ENCODE results near the gene SPOCK1. TPM values are rescaled to one million over a fixed set of nuclear protein-coding genes. Genes with fewer than 3 reads are reported as not detected.

Gene SPOCK1
- total and polyA plus RNA-seq, 9 of the 15 experiments (the other 6 are each of a cell fraction or from before 2014, with no cell fraction given), result 0.01 to 0.35 (median 0.04) TPM; not detected in 6

GRCh38 chr5:137283801-137284200, 215.3 kb downstream of the SPOCK1 start:
- Histone ChIP-seq H3K4me2 (ENCODE audit: insufficient read depth, low read length) (no peak overlapping the region), H3K9ac (ENCODE audit: insufficient read depth in 1 of 2, low read depth in 2 of 2, low read length in 2 of 2) (no peak overlapping the region), H3K79me2 (ENCODE audit: control insufficient read depth, insufficient read depth, low read length) (no peaks in the 10 kb centered on the region), H3K9me1 (ENCODE audit: control insufficient read depth, insufficient read depth, low read length) (no peaks in the 10 kb centered on the region), H4K20me1 (replicated peaks; ENCODE audit: control insufficient read depth, insufficient read depth, low read length) (no peaks in the 10 kb centered on the region; the same call in 1 of the 2 replicates), H3K9me3 (replicated peaks; ENCODE audit: control insufficient read depth, insufficient read depth, low read depth, low read length) (no peaks in the 10 kb centered on the region), H3K27me3 (ENCODE audit: control insufficient read depth in 2 of 2, insufficient read depth in 2 of 2, low read length in 2 of 2) (peaks cover 4 to 20% of the 10 kb centered on the region in 2 experiments; a peak in 4 of 5 replicates), H3K4me3 (no peak overlapping the region), H2AFZ (ENCODE audit: low read depth, low read length) (no peak overlapping the region), H3K27ac (ENCODE audit: extremely low read depth, low read depth, low read length) (no peak overlapping the region), H3K36me3 (ENCODE audit: control insufficient read depth, insufficient read depth, low read length) (no peaks in the 10 kb centered on the region), H3K4me1 (replicated peaks in 1 of 2; ENCODE audit: control insufficient read depth in 2 of 2, insufficient read depth in 2 of 2, low read length in 2 of 2) (no peaks in the 10 kb centered on the region)
- TF ChIP-seq, protein P1, sequence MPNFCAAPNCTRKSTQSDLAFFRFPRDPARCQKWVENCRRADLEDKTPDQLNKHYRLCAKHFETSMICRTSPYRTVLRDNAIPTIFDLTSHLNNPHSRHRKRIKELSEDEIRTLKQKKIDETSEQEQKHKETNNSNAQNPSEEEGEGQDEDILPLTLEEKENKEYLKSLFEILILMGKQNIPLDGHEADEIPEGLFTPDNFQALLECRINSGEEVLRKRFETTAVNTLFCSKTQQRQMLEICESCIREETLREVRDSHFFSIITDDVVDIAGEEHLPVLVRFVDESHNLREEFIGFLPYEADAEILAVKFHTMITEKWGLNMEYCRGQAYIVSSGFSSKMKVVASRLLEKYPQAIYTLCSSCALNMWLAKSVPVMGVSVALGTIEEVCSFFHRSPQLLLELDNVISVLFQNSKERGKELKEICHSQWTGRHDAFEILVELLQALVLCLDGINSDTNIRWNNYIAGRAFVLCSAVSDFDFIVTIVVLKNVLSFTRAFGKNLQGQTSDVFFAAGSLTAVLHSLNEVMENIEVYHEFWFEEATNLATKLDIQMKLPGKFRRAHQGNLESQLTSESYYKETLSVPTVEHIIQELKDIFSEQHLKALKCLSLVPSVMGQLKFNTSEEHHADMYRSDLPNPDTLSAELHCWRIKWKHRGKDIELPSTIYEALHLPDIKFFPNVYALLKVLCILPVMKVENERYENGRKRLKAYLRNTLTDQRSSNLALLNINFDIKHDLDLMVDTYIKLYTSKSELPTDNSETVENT (CRISPR knock-in tag; IDR thresholded peaks at IDR 0.05), result no peak
- no peak for TF ChIP-seq HNRNPLL (IDR thresholded peaks at IDR 0.05; ENCODE audit: low read depth, low read length, poor library complexity, severe bottlenecking)
- no peak for TF ChIP-seq SIX5 (IDR thresholded peaks at IDR 0.05; ENCODE audit: borderline replicate concordance in 1 of 2, insufficient read depth in 1 of 2, low read depth in 1 of 2, low read length in 2 of 2)
- no peak for TF ChIP-seq CHAMP1 (IDR thresholded peaks at IDR 0.05)
- no peak for TF ChIP-seq NFYB (IDR thresholded peaks at IDR 0.05; ENCODE audit: extremely low read depth, insufficient read length)
- no peak for TF ChIP-seq FIP1L1 (IDR thresholded peaks at IDR 0.05; ENCODE audit: low read depth, low read length, poor library complexity, severe bottlenecking)
- no peak for TF ChIP-seq ZNF124 (CRISPR knock-in tag; IDR thresholded peaks at IDR 0.05)
- TF ChIP-seq, protein P2, sequence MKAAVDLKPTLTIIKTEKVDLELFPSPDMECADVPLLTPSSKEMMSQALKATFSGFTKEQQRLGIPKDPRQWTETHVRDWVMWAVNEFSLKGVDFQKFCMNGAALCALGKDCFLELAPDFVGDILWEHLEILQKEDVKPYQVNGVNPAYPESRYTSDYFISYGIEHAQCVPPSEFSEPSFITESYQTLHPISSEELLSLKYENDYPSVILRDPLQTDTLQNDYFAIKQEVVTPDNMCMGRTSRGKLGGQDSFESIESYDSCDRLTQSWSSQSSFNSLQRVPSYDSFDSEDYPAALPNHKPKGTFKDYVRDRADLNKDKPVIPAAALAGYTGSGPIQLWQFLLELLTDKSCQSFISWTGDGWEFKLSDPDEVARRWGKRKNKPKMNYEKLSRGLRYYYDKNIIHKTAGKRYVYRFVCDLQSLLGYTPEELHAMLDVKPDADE (conservative IDR thresholded peaks at IDR 0.05; ENCODE audit: control insufficient read depth, low read depth, low read length), result no peak
- no peak for TF ChIP-seq ARID1B (IDR thresholded peaks at IDR 0.05)
- TF ChIP-seq HSF4 (CRISPR knock-in tag; IDR thresholded peaks at IDR 0.05; ENCODE audit: borderline replicate concordance), result no peak
- TF ChIP-seq, protein P3, sequence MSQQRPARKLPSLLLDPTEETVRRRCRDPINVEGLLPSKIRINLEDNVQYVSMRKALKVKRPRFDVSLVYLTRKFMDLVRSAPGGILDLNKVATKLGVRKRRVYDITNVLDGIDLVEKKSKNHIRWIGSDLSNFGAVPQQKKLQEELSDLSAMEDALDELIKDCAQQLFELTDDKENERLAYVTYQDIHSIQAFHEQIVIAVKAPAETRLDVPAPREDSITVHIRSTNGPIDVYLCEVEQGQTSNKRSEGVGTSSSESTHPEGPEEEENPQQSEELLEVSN (IDR thresholded peaks at IDR 0.05; ENCODE audit: borderline replicate concordance in 1 of 2, extremely low read depth in 1 of 2, insufficient read depth in 1 of 2, insufficient read length in 1 of 2, low read depth in 1 of 2, low read length in 1 of 2, poor library complexity in 1 of 2, severe bottlenecking in 1 of 2), result no peak
- no peak for TF ChIP-seq NELFE (IDR thresholded peaks at IDR 0.05; ENCODE audit: insufficient read depth, insufficient read length)
- no peak for TF ChIP-seq STAT5A (IDR thresholded peaks at IDR 0.05; ENCODE audit: borderline replicate concordance, low read length)
- TF ChIP-seq HDAC6 (IDR thresholded peaks at IDR 0.05; ENCODE audit: low read depth, low read length), result no peak
- no peak for TF ChIP-seq XRCC3 (IDR thresholded peaks at IDR 0.05)
- in situ Hi-C loops (cut with MboI), result no loop called here
- FAIRE-seq (no peak), ATAC-seq (no peak), DNase-seq (ENCODE audit: extremely low read depth in 1 of 4, low spot score in 3 of 4) (no peak)
- ChIA-PET POLR2A (no interaction called here), CTCF (ENCODE audit: low intra/inter-chr PET ratio) (no interaction called here)
- intact Hi-C loops (cut with micrococcal nuclease), result no loop called here
- BruUV-seq (replicated peaks), result no TSS peak
- 0% methylated on average over 2 of the region's 2 CpGs for WGBS (ENCODE audit: insufficient coverage, low coverage, missing lambda C conversion rate)
